Effector memory CD4-positive, alpha-beta T cell (primary cell): ENCODE measurements around the gene CRYBA1.
"Not testable (repeated sequence)": the region's sequence is repeated elsewhere in the genome, so short reads cannot be mapped to it uniquely, and the experiment has no call there.

ENCODE experiments used
- DNase-seq, 3 donors: peaks; one replicate each; pipeline ENCODE4 v3.0.0-alpha.2; 2020
- H3K27ac ChIP-seq: 2 replicates; pipeline ENCODE4 v1.7.0; 2013; ENCODE audit warnings: mild to moderate bottlenecking, low read length, moderate library complexity; ENCODE audit not compliant: insufficient read depth, poor library complexity, severe bottlenecking
- H3K27me3 ChIP-seq: replicated peaks from 2 replicates; pipeline ENCODE4 v1.7.0; 2013; ENCODE audit warnings: mild to moderate bottlenecking, low read length; ENCODE audit not compliant: insufficient read depth, control insufficient read depth, poor library complexity, severe bottlenecking
- H3K36me3 ChIP-seq: 2 replicates; pipeline ENCODE4 v1.7.0; 2013; ENCODE audit warnings: mild to moderate bottlenecking, low read length, moderate library complexity; ENCODE audit not compliant: control insufficient read depth, insufficient read depth
- H3K4me1 ChIP-seq: 2 replicates; pipeline ENCODE4 v1.7.0; 2013; ENCODE audit warnings: low read length, mild to moderate bottlenecking; ENCODE audit not compliant: control insufficient read depth, insufficient read depth, poor library complexity, severe bottlenecking
- H3K4me3 ChIP-seq: 2 replicates; pipeline ENCODE4 v1.7.0; 2013; ENCODE audit warnings: low read length, low read depth, mild to moderate bottlenecking; ENCODE audit not compliant: insufficient read depth, poor library complexity, severe bottlenecking
- H3K9me3 ChIP-seq: 2 replicates; pipeline ENCODE4 v1.7.0; 2013; ENCODE audit warnings: mild to moderate bottlenecking, low read length, moderate library complexity; ENCODE audit not compliant: control insufficient read depth

CRYBA1 gene

GRCh38 chr17:29214215-29215146, 32.2 kb upstream of the CRYBA1 start:
- Histone ChIP-seq H3K4me3 (no peak overlapping the region), H3K4me1 (peaks cover 3% of the 10 kb centered on the region), H3K27me3 (no peaks in the 10 kb centered on the region), H3K27ac (no peak overlapping the region), H3K36me3 (no peaks in the 10 kb centered on the region), H3K9me3 (no peaks in the 10 kb centered on the region)
- no peak for DNase-seq

GRCh38 chr17:29215174-29215573, 31.5 kb upstream of the CRYBA1 start:
- H3K27ac ChIP-seq, result no peak overlapping the region
- no peak for DNase-seq
- H3K27me3 ChIP-seq, result no peaks in the 10 kb centered on the region
- peaks cover 4% of the 10 kb centered on the region for H3K4me1 ChIP-seq
- no peaks in the 10 kb centered on the region for H3K9me3 ChIP-seq
- H3K4me3 ChIP-seq, result no peak overlapping the region
- no peaks in the 10 kb centered on the region for H3K36me3 ChIP-seq

GRCh38 chr17:29215717-29216116, 30.9 kb upstream of the CRYBA1 start:
- no peaks in the 10 kb centered on the region for H3K27me3 ChIP-seq
- DNase-seq, result no peak
- no peak overlapping the region for H3K27ac ChIP-seq

GRCh38 chr17:29216181-29216580, 30.5 kb upstream of the CRYBA1 start:
- DNase-seq, result no peak
- Histone ChIP-seq H3K27me3 (no peaks in the 10 kb centered on the region), H3K4me3 (no peak overlapping the region), H3K27ac (no peak overlapping the region), H3K4me1 (peaks cover 4% of the 10 kb centered on the region), H3K9me3 (no peaks in the 10 kb centered on the region), H3K36me3 (no peaks in the 10 kb centered on the region)

More at GRCh38 chr17:29215717-29216116, 30.9 kb upstream of the CRYBA1 start:
- Histone ChIP-seq H3K9me3 (no peaks in the 10 kb centered on the region), H3K4me3 (no peak overlapping the region), H3K4me1 (peaks cover 4% of the 10 kb centered on the region), H3K36me3 (no peaks in the 10 kb centered on the region)

GRCh38 chr17:29216856-29217255, 29.8 kb upstream of the CRYBA1 start:
- Histone ChIP-seq H3K9me3 (no peaks in the 10 kb centered on the region), H3K4me3 (no peak overlapping the region), H3K4me1 (peaks cover 4% of the 10 kb centered on the region), H3K36me3 (no peaks in the 10 kb centered on the region), H3K27ac (no peak overlapping the region), H3K27me3 (no peaks in the 10 kb centered on the region)
- no peak for DNase-seq

GRCh38 chr17:29219378-29220047, 27.1 kb upstream of the CRYBA1 start:
- no peaks in the 10 kb centered on the region for H3K27me3 ChIP-seq
- peak; percentile 36 to 58 (median 37) for DNase-seq
- peaks cover 4% of the 10 kb centered on the region for H3K4me1 ChIP-seq
- H3K4me3 ChIP-seq, result no peak overlapping the region
- no peak overlapping the region for H3K27ac ChIP-seq
- H3K36me3 ChIP-seq, result no peaks in the 10 kb centered on the region
- H3K9me3 ChIP-seq, result no peaks in the 10 kb centered on the region

- not testable (repeated sequence) for H3K9me3 ChIP-seq, H3K27ac ChIP-seq, H3K27me3 ChIP-seq, H3K36me3 ChIP-seq, DNase-seq, H3K4me1 ChIP-seq, H3K4me3 ChIP-seq
Observed at GRCh38 chr17:29221338-29221737, 25.3 kb upstream of the CRYBA1 start.

- DNase-seq, result no peak
- Histone ChIP-seq H3K4me3 (no peak overlapping the region), H3K27ac (no peak overlapping the region), H3K9me3 (no peaks in the 10 kb centered on the region), H3K4me1 (no peaks in the 10 kb centered on the region), H3K36me3 (no peaks in the 10 kb centered on the region), H3K27me3 (no peaks in the 10 kb centered on the region)
Observed at GRCh38 chr17:29225396-29225795, 21.3 kb upstream of the CRYBA1 start.

- Histone ChIP-seq H3K27me3 (no peaks in the 10 kb centered on the region), H3K36me3 (no peaks in the 10 kb centered on the region), H3K4me1 (no peaks in the 10 kb centered on the region), H3K4me3 (no peak overlapping the region), H3K9me3 (no peaks in the 10 kb centered on the region), H3K27ac (no peak overlapping the region)
- no peak for DNase-seq
Observed at GRCh38 chr17:29233301-29233700, 13.4 kb upstream of the CRYBA1 start.

- not testable (repeated sequence) for H3K27me3 ChIP-seq, H3K4me3 ChIP-seq, H3K27ac ChIP-seq, DNase-seq, H3K36me3 ChIP-seq, H3K4me1 ChIP-seq, H3K9me3 ChIP-seq
Observed at GRCh38 chr17:29234972-29235371, 11.7 kb upstream of the CRYBA1 start.
